ENCODE data around the gene NACC1. TPM values are rescaled to one million over a fixed set of nuclear protein-coding genes. Genes with fewer than 3 reads are reported as not detected.

The NACC1 gene
- total and polyA plus RNA-seq, 2 of the 8 experiments (the other 6 are each of a cell fraction or from before 2014, with no cell fraction given), result 234 to 301 TPM

DNA sequence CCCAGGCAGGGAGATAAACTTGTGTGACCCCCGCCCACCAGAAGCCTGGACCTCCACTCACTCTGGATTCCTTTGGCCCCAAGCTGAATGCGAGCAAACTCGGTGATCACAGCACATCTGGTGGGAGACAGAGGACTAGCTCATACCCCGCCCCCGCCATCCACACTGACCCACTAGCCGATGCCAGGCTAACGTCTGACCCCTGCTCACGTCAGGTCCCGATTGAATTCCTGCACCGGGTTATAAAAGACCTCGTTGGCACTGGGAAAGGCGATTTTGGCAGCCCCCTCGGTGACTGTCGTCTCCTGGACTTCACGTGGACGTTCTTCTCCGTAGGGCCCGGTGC lies 2.2 kb upstream of the NACC1 start (continued):
- TF ChIP-seq RAD21 (IDR thresholded peaks at IDR 0.05 in 1 of 2, conservative IDR thresholded peaks at IDR 0.05 in 1 of 2; ENCODE audit: low read depth in 2 of 2, low read length in 2 of 2) (no peak), TAF1 (IDR thresholded peaks at IDR 0.05; ENCODE audit: low read depth, low read length) (no peak), CEBPB (IDR thresholded peaks at IDR 0.05; ENCODE audit: low read depth, low read length) (no peak), SIX5 (IDR thresholded peaks at IDR 0.05; ENCODE audit: low read depth, low read length) (no peak), YY1 (IDR thresholded peaks at IDR 0.05; ENCODE audit: low read depth, low read length) (no peak)

All from H1 (cell line).